GM21717 (cell line): ENCODE results near the gene CLK1.
"Not testable (repeated sequence)": the region's sequence is repeated elsewhere in the genome, so short reads cannot be mapped to it uniquely, and the experiment has no call there.

Experiments
- ATAC-seq: cut with Tn5 transposase; IDR thresholded peaks from one replicate; pipeline ENCODE4 v1.9.1; 2021; ENCODE audit warnings: mild to moderate bottlenecking, moderate library complexity; ENCODE audit not compliant: unreplicated experiment

CLK1 gene

DNA sequence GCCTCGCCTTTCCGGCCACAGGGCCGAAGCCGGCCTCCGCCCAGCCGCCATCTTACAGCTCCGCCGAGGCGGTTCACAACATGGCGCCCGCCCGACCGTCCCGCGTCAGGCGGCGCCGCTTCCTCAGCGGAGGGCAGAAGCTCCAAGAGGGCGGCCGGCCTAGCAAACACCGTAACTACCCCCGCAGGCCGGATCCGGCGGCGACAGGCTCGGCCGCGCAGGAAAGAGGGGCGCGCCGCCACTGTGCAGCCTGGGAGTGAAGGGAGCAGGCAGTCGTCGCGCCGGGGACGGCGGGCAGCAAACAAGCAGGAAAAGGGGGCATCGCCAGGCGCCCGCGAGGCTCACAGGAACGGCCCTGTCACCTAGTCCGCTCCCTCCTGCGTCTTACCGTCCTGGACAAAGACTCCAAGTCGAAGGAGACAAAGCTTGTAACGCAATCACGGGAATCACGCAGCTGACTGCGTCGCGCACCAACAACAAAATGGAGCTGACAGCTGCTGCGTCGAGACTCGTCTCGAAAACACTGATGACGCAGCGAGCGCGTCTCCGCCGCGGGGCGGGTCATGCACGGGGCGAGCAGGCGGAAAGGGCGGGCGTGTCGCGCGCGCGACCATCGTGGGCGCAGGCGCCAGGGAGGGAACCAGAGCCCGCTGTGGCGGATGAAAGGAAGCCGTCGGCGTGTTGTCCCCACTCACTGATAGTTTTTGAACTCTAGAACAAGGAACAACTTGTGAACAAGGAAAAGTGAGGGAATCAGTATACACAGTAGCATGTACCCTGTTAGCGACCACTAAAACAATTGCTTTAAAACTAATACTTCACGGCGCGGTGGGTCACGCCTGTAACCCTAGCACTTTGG is at the start of gene CLK1:
Gene CLK1, minus strand, starts transcription at position 483 of the 859 bp plus-strand sequence. CDS start 2,796 bp downstream, outside the sequence.
- peak; percentile 74 for ATAC-seq

DNA sequence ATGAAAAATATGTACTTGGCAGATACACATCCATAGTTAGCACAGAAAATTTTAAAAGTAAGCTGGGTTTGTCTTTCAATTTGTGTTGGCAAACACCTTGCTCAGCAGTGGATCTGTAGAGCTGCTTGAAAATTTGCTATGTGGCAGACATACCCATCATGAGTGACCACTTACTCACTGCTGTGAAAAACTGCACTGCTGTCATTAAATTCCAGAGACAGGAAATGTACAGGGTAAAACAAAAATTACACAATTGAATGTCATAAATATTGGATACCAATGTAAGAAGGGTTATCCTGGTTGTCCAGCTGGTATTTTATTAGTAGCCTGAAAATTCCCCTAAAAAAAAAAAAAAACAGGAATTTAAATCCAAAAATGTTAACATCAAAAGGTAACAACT is 49.2 kb upstream of the CLK1 start:
- ATAC-seq: no peak

DNA sequence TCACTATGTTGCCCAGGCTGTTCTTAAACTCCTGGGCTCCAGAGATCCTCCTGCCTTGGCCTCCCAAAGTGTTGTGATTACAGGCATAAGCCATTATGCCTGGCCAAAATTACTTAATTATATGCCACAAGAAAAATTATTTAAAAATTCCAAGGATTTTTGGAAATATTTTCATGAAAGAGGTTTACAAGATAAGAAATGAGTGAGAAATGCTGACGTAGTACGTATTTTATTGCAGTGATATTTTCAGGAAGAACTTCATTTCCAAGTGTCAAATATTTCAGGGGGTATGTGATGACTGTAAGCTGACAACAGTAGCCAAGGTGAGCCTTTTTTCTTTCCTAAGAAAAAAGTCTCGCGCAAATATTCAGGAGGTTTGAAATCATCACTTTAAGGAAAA is 45.5 kb upstream of the CLK1 start:
- ATAC-seq: no peak

DNA sequence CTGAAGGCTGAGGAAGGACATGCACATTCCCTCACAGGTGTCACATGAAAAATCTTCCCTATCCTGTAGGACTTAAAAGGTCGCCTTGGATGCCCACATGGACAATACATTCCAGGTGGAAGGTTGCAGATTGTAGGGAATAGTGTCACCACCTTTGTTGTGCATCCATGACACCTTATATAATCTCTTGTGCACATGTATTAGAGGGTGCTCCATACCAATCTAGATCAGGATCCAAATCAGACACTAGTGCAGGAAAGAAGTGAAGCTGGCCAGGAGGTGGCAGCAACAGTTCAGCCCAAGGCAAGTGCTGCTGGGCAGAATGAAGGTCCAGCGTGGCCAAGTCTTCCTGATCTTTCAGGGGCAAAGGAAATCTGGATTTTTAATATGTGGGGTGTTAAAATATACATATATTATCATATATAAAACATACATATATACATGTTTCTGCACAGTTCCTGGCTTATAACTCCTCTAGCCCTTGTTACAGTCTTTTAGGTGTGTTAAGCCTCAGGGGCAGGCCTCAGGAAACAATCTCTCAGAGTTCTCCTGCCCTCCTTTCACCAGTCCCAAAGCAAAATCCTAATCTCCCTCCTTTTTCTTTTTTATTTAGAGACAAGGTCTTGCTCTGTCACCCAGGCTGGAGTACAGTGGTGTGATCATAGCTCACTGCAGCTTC is 41.3 kb upstream of the CLK1 start:
- ATAC-seq: no peak

DNA sequence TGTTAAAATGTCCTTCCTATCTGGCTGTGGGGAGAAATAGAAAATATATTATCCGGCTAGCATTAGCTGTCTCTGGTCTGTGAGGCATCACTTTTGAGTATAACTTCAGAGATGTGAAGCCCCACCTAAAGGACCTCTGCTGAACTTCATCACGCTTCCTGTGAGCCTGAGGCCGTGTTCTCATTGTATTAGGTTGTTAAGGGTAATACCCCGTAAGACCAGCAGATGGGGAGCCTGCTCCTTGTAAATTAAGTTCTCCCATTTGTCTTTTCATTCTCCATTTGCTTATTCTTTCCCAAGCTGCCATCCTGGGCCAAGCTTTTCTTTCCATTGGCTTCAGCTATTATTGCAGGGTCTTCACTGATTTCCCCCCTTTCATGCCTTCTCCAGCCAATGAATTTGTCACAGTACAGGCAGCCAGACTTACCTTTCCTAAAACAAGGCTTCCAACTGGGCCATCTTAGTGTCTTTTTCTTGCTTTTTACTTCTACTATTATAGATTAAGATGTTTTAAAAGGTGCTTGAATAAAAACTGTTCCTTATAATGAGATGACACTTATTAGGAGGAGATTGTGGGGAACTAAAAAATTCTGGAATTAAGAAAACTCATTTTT is 37.1 kb upstream of the CLK1 start:
- peak; percentile 92 for ATAC-seq

DNA sequence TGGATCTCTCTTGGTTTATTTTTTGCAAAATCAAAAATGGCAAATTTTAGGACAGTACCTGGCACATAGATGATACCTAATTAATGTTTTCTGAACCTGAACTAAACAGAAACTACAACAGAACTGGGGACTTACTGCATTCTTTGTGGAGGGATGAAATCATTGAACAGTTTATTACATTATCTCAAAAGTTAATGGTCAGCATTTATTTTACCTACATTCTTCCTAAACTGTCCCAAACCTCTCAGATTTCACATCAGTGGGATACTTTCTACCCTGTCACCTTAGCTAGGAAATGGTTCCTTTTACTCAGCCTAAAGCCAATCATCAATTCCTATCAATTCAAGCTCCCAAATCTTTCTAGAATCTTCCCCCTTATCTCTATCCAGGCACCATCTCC is 35.0 kb upstream of the CLK1 start:
- no peak for ATAC-seq

DNA sequence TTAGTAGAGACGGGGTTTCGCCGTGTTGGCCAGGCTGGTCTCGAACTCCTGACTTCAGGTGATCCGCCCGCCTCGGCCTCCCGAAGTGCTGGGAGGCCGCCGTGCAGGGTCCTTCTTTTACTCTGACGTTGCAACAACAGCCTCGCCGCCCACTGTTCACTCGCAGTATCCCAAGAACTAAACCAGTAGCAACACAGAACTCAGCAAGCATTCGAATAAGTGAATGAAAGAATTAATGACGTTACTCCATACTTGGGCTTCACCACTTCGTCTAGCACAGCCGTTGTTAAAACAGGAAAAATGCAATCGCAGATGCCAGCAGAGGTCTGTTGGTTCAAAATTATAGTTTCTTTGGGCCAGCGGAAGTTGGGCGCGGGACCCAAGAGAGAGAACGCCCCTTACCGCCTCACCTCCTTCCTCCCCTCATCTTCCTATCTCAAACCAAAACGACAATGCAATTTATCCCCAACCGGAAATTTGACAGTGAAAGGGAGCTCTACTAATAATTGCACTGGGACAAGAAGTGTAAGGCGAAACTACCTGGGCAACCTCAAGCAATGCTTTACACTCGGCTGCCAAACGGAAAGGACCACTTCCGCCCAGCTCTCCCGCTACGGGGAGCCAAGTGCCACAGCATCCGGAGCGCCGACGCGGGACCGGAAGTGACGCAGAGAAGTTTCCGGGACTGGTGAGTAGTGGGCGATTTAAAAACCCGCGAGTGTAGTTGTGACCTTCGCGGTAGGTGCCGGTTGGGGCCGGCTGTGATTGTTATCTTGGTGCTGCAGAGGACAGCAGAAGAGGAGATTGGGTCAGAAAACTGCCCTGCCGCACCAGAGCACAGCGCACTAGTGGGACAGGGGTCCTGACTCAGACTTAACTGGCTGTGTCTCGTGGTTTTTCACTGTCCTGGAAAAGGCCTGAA is 24.5 kb upstream of the CLK1 start, which contains the start of the genes NIF3L1 and PPIL3:
Gene NIF3L1, plus strand, starts transcription at position 668 of the 922 bp plus-strand sequence. CDS start 2,573 bp downstream, outside the sequence.
Gene PPIL3, minus strand, starts transcription at position 374 of the 922 bp plus-strand sequence. CDS start 1,462 bp downstream, outside the sequence.
- ATAC-seq: peak; percentile 91

DNA sequence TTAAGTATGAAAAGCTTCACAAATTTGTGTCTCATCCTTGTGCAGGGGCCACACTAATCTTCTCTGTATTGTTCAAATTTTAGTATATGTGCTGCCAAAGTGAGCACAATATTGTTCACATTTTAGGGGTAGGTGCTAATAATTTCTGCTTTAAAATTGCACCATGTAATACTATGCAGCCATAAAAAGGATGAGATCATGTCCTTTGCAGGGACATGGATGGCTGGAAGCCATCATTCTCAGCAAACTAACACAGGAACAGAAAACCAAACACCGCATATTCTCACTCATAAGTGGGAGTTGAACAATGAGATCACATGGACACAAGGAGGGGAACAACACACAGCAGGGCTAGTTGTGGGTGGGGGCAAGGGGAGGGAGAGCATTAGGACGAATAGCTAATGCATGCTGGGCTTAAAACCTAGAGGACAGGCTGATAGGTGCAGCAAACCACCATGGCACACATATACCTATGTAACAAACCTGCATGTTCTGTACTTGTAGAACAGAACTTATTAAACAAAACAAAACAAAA is 17.3 kb upstream of the CLK1 start:
- ATAC-seq: not testable (repeated sequence)

DNA sequence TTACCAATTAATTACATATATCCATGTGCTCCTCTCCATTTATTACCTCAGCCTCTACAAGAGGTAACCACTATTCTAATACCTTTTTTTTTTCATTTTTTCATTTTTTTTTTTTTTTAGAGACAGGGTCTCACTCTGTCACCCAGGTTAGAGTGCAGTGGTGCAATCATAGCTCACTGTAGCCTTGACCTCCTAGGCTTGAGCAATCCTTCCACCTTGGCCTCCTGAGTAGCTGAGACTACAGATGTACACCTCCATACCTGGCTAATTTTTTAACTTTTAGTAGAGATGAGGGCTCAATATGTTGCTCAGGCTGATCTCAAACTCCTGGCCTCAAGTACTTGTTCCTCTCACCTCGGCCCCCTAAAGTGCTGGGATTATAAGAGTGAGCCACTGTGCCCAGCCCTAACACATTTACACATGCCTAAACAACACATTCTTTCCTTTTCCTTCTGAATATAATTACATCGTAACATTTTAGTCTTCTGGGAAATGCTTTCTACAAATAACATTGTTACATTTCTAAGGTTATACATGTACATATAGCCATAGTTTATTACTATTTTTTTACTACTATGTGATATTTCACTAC is 13.9 kb upstream of the CLK1 start:
- ATAC-seq: no peak

DNA sequence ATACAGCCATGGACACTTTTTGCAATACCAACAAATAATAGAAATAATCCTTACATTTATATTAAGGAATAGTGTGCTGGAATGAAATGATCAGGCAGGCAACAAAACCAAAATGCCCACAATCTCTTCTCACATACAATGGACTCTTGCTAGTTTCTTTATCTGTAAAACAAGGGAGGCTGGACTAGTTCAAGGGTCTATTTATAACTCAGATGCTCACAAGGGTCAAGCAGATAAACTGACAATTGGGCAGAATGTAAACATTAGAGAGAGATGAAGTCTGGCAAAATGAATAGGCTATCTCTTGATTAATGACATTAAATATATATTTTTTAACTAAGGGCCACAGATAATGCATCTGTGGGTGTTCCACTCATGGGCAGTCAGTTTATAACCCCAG is 13.0 kb upstream of the CLK1 start:
- no peak for ATAC-seq

DNA sequence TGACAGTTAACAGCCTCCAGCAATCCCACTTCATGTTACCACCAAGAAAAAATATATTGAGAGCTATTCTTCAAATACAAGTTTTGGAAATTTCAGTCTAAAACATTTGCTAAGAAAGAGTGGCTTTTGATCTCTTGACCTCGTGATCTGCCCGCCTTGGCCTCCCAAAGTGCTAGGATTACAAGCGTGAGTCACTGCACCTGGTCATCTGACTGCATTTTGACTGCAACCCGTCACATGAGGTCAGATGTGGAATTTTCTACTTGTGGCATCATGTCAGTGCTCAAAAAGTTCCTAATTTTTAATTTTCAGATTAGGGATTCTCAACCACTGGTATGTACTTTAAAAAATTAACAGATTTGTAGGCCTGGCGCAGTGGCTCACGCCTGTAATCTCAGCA is 9.1 kb upstream of the CLK1 start:
- no peak for ATAC-seq

DNA sequence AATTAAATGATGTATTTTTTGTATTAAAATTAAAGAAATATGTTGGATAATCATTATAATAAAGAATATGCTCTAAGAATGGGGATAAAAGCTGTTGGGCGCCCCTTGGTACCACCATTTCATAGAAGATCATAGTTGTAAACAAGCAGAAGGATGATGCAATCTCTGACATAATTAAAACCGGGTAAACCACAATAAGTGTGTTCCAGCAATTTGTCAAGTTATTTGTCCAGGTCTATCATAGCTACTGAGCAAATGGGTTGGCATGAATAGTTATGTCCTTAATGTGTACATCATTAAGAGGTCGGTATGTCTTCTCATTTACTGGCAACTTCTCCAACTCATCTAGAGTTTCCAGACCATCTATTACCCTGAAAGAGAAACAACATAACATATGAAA is 6.7 kb upstream of the CLK1 start:
- ATAC-seq: no peak

DNA sequence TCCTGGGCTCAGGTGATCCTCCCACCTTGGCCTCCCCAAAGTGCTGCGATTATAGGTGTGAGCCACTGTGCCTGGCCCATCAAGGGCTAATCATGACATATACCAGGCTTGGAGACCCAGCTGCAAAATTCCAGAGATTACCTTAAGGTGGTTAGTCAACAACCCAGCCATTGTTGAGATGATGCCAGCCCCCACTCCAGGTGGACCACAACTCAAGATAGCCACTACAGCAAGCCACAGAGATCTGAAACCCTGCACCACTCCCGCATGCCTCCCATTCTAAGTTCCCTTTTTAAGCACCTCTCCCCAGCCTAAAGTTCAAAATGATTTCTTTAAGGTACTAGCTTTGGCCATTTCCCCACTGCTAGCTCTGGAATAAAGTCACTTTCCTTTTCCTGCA is 4.6 kb upstream of the CLK1 start:
- no peak for ATAC-seq

DNA sequence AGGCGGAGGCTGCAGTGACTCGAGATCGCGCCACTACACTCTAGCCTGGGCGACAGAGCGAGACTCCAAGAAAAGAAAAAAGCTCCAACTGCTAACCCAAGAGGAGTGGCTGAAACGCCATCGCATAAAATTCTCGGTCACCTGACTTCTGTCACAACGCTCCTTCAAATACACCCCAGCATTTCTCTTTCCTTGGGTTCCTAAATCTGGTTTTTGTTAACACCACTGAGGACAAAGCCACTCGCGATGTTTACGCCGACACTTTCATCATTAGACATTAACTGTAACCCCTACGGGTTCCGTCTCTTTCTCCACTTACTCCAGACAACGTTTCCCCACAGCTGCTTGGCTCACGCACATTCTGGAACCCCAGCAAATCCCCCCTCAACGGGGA is 679 bp downstream of the CLK1 start:
- peak; percentile 7 for ATAC-seq

DNA sequence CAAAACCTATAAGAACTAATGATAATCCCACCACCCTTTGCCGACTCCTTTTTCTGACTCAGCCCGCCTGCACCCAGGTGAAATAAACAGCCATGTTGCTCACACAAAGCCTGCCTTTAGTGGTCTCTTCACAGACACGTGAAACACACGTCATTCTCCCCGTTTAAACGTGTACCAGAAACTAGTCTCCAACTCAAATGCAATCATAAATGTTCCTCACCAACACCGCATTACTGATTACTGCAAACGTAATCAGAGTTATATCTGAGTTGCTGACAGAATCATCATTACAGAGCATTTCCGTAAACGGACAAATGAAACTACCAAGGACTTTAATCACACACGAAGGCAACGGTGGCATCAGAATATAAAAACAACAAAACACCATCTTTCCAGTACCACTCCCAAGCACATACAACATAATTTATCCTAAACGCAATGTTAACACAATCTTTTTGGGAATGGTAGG is 1.9 kb downstream of the CLK1 start:
- ATAC-seq: no peak

DNA sequence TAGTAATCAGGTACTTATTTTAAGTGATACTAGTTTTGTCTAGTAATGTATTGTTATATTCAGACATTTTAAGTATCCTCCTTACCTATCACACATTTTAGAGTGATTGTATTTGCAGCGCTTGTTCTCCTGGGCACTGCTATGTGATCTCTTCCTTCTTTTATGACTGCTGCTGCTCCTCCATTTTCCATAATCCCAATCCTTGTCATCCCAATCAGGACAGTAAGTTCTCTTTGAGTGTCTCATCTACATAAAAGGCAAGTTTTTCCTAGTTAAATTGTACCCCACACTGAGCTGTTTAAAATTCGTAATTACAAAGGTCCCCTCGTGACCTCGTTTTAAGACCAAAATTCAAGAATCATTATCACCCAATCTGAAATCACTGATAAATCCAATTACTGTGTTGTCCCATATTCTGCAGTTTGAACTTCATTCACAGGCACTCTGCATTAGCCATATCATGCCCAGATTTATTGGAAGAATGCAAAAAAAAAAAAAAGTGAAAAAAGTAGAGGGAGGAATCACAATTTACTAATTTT is 2.8 kb downstream of the CLK1 start:
- ATAC-seq: no peak

DNA sequence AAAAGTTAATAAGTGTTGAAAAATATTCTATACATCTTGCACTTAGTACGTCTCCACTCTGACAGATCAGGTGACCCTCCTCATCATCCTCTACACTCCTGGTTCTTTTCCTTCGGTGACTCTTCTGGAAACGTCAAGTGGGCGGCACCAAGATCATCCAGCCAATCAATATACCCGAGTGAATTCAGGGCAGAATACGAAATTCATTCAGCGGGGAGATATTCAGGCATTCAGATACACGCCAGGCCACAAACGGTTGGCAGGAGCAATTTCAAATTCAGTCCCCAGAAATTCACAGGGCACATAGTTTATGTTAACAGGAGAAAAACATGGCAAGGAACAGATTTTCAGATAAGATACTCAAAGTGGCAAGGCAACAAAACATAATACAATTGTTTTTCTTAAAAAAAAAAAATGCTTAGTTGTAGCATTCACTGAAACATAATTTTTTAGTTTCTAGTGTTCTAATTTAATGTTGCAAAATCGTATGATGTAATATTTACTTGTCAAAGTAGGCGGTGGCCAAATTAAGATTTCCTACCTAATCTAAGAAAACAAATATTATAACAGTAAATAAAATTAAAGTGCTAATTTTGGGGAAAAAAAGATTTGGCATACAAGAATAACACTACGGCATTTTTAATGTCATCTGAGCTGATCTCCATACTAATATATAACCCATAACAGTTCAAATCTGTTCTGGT is 4.2 kb downstream of the CLK1 start:
- ATAC-seq: no peak

DNA sequence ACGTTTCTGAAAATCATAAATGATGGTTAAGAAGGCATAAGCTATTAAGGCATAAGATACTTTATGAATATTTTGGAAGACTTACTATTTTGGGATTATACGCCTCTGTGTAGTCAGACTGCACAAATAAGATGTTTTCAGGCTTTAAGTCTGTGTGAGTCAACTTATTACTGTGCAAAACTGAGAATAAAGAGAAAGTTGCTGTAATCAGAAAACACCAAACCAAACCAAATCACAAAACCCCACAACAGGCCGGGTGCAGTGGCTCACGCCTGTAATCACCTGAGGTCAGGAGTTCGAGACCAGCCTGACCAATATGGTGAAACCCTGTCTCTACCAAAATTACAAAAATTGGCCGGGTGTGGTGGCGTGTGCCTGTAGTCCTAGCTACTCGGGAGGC is 7.7 kb downstream of the CLK1 start:
- no peak for ATAC-seq

DNA sequence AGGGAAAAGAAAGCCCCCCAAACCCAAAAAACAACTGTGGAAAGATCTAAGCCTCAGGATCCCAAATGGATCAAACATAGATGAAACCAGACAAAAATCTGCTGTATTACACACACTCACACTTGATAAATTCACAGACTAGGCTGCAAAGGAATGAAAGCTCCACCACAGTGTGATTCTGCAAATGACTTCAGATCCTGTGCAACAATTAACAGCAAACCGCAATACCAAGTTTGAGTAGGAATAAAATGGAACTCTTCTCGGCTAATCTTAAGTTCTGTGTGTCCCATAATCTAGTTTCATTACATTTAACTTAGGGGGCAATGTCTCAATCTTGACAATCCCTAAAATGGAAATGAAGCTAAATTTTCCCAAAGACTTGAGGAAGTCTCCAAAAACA is 11.9 kb downstream of the CLK1 start:
- ATAC-seq: no peak
